ENCODE measurements around the gene LIME1.
A peak's percentile ranks its signal among the peaks of the same experiment; 100 is the strongest.

Gene LIME1

DNA sequence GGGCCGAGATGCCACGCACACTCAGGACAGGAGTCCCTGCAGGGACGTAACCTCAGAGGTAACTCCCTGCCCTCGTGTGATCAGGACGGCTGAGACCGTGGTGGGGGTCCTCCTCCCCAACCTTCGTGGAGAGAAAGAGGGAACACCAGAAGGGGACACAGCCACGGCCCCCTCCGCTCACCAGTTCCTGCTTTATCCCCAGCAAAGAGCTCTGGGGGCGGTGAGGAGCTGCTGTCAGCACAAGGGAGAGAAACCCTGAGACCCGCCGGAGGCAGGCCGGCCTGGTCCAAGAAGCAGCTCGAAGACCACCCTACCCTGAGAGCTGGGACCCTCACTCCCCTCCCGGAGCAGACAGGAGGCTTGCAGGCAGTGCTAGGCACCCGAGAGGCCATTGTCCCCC, 47.5 kb downstream of the LIME1 start:
- no peak overlapping the region for H3K18ac ChIP-seq (ENCODE audit: low read depth in 1 of 2, low read length in 2 of 2)
- no peak overlapping the region for H2BK5ac ChIP-seq (ENCODE audit: low read depth, low read length, poor library complexity, severe bottlenecking)
- H3K4me1 ChIP-seq (ENCODE audit: control insufficient read depth, insufficient read depth, low read depth, low read length) = no peaks in the 10 kb centered on the region
- H3K4ac ChIP-seq (ENCODE audit: low read depth in 1 of 2, low read length in 2 of 2) = no peak overlapping the region
- no peak overlapping the region for H2AFZ ChIP-seq (ENCODE audit: low read depth, low read length)
- H4K91ac ChIP-seq (ENCODE audit: low read length) = no peak overlapping the region
- peaks cover 0 to 22% of the 10 kb centered on the region in 2 experiments for H3K36me3 ChIP-seq (ENCODE audit: control insufficient read depth in 1 of 2, insufficient read depth in 2 of 2, low read depth in 1 of 2, low read length in 2 of 2)
- no peak overlapping the region for H2AK5ac ChIP-seq (ENCODE audit: low read length, severe bottlenecking)
- H3K4me2 ChIP-seq (ENCODE audit: low read length, poor library complexity, severe bottlenecking) = no peak overlapping the region
- no peaks in the 10 kb centered on the region for H3K9me3 ChIP-seq (ENCODE audit: control insufficient read depth, low read length)
- no peak overlapping the region for H2BK12ac ChIP-seq (ENCODE audit: low read length in 2 of 2)
- no peak for DNase-seq
- no peak overlapping the region for H3K27ac ChIP-seq (ENCODE audit: low read length, poor library complexity, severe bottlenecking)
- peaks cover 25% of the 10 kb centered on the region for H3K79me1 ChIP-seq (replicated peaks; ENCODE audit: low read length, poor library complexity, severe bottlenecking)
- H3K23ac ChIP-seq (ENCODE audit: low read length in 2 of 2) = no peak overlapping the region
- peak overlapping the region in 1 of 2 experiments; percentile 53 for H3K14ac ChIP-seq (ENCODE audit: low read length in 2 of 2)
- no peaks in the 10 kb centered on the region for H3K27me3 ChIP-seq (ENCODE audit: control insufficient read depth in 1 of 2, insufficient read depth in 1 of 2, low read length in 2 of 2)
- H2BK120ac ChIP-seq (ENCODE audit: low read depth, low read length) = no peak overlapping the region
- H2BK15ac ChIP-seq (ENCODE audit: low read depth, poor library complexity, severe bottlenecking) = no peak overlapping the region
- 88% methylated on average over 16 of the region's 16 CpGs for WGBS
- H3K9ac ChIP-seq (ENCODE audit: low read length) = no peak overlapping the region
- no peak overlapping the region for H3K4me3 ChIP-seq (ENCODE audit: insufficient read depth in 1 of 2, low read depth in 1 of 2, low read length in 2 of 2)
- no peak overlapping the region for H4K8ac ChIP-seq (ENCODE audit: low read length)

DNA sequence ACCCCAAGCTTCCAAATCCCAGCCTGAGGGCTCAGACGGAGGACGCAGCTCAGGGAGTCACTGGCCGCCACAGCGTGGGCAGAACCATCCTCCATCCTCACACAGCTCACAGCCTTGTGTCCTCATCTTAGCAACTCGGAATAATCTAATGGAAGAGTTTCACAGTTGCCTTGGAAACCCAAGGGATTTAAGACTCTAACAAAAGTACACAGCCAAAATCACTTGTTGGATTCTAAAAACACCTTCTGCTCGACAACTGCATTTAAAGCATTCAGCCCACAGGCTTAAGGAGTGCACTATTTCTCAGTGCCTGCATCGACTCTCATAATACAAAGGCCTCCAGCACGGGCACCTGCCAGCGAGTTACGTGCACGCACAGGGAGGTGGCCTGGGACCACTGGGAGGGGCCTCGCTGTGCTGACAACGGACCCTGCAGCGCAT, 49.2 kb downstream of the LIME1 start:
- no peak for DNase-seq
- no peak overlapping the region for H3K18ac ChIP-seq (ENCODE audit: low read depth in 1 of 2, low read length in 2 of 2)
- H3K36me3 ChIP-seq (ENCODE audit: control insufficient read depth in 1 of 2, insufficient read depth in 2 of 2, low read depth in 1 of 2, low read length in 2 of 2) = peaks cover 0 to 39% of the 10 kb centered on the region in 2 experiments
- H2BK120ac ChIP-seq (ENCODE audit: low read depth, low read length) = no peak overlapping the region
- no peaks in the 10 kb centered on the region for H3K4me1 ChIP-seq (ENCODE audit: control insufficient read depth, insufficient read depth, low read depth, low read length)
- no peak overlapping the region for H4K8ac ChIP-seq (ENCODE audit: low read length)
- no peak overlapping the region for H3K9ac ChIP-seq (ENCODE audit: low read length)
- H2BK5ac ChIP-seq (ENCODE audit: low read depth, low read length, poor library complexity, severe bottlenecking) = no peak overlapping the region
- no peak overlapping the region for H3K14ac ChIP-seq (ENCODE audit: low read length in 2 of 2)
- H3K27me3 ChIP-seq (ENCODE audit: control insufficient read depth in 1 of 2, insufficient read depth in 1 of 2, low read length in 2 of 2) = peaks cover 0 to 8% of the 10 kb centered on the region in 2 experiments
- H2AFZ ChIP-seq (ENCODE audit: low read depth, low read length) = no peak overlapping the region
- no peak overlapping the region for H2BK12ac ChIP-seq (ENCODE audit: low read length in 2 of 2)
- H2BK15ac ChIP-seq (ENCODE audit: low read depth, poor library complexity, severe bottlenecking) = no peak overlapping the region
- no peak overlapping the region for H3K4me3 ChIP-seq (ENCODE audit: insufficient read depth in 1 of 2, low read depth in 1 of 2, low read length in 2 of 2)
- H4K91ac ChIP-seq (ENCODE audit: low read length) = no peak overlapping the region
- no peak overlapping the region for H3K27ac ChIP-seq (ENCODE audit: low read length, poor library complexity, severe bottlenecking)
- H3K9me3 ChIP-seq (ENCODE audit: control insufficient read depth, low read length) = no peaks in the 10 kb centered on the region
- H3K79me1 ChIP-seq (replicated peaks; ENCODE audit: low read length, poor library complexity, severe bottlenecking) = peaks cover 37% of the 10 kb centered on the region
- no peak overlapping the region for H3K4ac ChIP-seq (ENCODE audit: low read depth in 1 of 2, low read length in 2 of 2)
- WGBS = 90% methylated on average over 11 of the region's 14 CpGs
- no peak overlapping the region for H3K23ac ChIP-seq (ENCODE audit: low read length in 2 of 2)
- H3K4me2 ChIP-seq (ENCODE audit: low read length, poor library complexity, severe bottlenecking) = no peak overlapping the region
- H2AK5ac ChIP-seq (ENCODE audit: low read length, severe bottlenecking) = no peak overlapping the region

DNA sequence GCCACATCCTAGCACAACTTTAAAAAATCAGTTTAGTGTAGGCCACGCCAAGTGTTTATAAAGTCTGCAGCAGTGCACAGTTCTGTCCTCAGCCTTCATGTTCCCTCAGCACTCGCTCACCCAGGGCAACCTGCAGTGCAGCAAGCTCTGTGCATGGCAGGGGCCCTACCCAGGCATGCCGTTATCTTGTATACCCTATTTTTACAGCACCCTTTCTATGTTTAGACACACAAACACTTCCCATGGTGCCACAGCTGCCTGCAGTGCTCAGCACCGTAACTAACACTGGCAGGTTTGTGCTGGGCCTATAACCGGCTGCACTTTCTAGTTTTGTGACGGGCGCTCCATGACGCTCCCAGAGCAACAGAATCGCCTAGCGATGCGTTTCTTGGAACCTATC, 50.8 kb downstream of the LIME1 start:
- Histone ChIP-seq H3K36me3 (ENCODE audit: control insufficient read depth in 1 of 2, insufficient read depth in 2 of 2, low read depth in 1 of 2, low read length in 2 of 2) (peaks cover 0 to 42% of the 10 kb centered on the region in 2 experiments), H2AK5ac (ENCODE audit: low read length, severe bottlenecking) (no peak overlapping the region), H3K14ac (ENCODE audit: low read length in 2 of 2) (no peak overlapping the region), H4K8ac (ENCODE audit: low read length) (no peak overlapping the region), H2BK120ac (ENCODE audit: low read depth, low read length) (no peak overlapping the region), H2AFZ (ENCODE audit: low read depth, low read length) (no peak overlapping the region), H3K4me3 (ENCODE audit: insufficient read depth in 1 of 2, low read depth in 1 of 2, low read length in 2 of 2) (no peak overlapping the region), H3K18ac (ENCODE audit: low read depth in 1 of 2, low read length in 2 of 2) (no peak overlapping the region), H3K79me1 (replicated peaks; ENCODE audit: low read length, poor library complexity, severe bottlenecking) (peaks cover 46% of the 10 kb centered on the region), H4K91ac (ENCODE audit: low read length) (no peak overlapping the region), H3K4me1 (ENCODE audit: control insufficient read depth, insufficient read depth, low read depth, low read length) (no peaks in the 10 kb centered on the region), H3K9ac (ENCODE audit: low read length) (no peak overlapping the region), H2BK12ac (ENCODE audit: low read length in 2 of 2) (no peak overlapping the region), H3K23ac (ENCODE audit: low read length in 2 of 2) (no peak overlapping the region), H3K4ac (ENCODE audit: low read depth in 1 of 2, low read length in 2 of 2) (no peak overlapping the region), H3K27me3 (ENCODE audit: control insufficient read depth in 1 of 2, insufficient read depth in 1 of 2, low read length in 2 of 2) (peaks cover 0 to 15% of the 10 kb centered on the region in 2 experiments), H3K4me2 (ENCODE audit: low read length, poor library complexity, severe bottlenecking) (no peak overlapping the region), H2BK15ac (ENCODE audit: low read depth, poor library complexity, severe bottlenecking) (no peak overlapping the region), H2BK5ac (ENCODE audit: low read depth, low read length, poor library complexity, severe bottlenecking) (no peak overlapping the region), H3K9me3 (ENCODE audit: control insufficient read depth, low read length) (no peaks in the 10 kb centered on the region), H3K27ac (ENCODE audit: low read length, poor library complexity, severe bottlenecking) (no peak overlapping the region)
- WGBS = 95% methylated on average over 11 of the region's 11 CpGs
- DNase-seq = no peak

DNA sequence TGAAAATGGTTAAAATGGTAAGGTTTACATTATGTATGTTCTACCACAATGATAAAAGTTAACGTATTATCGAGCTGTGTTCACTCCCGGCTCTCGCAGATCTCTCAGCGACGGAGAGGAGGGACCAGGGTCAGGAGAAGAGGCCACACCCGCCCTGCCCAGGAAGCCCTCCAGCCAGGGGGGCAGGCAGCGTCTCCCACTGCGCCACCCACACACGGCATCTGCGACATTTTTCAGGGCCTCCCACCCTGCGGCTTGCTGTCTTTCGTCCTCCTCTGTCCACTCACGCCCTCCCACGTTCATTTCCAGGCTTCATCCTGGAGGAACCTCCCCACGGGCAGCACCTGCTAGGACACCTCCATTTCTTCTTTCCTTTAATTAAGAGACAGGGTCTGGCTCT, 51.3 kb downstream of the LIME1 start:
- Histone ChIP-seq H3K23ac (ENCODE audit: low read length in 2 of 2) (peak overlapping the region in 1 of 2 experiments; percentile 46), H3K27ac (ENCODE audit: low read length, poor library complexity, severe bottlenecking) (no peak overlapping the region), H2BK120ac (ENCODE audit: low read depth, low read length) (no peak overlapping the region), H3K27me3 (ENCODE audit: control insufficient read depth in 1 of 2, insufficient read depth in 1 of 2, low read length in 2 of 2) (peaks cover 0 to 15% of the 10 kb centered on the region in 2 experiments), H3K4me3 (ENCODE audit: insufficient read depth in 1 of 2, low read depth in 1 of 2, low read length in 2 of 2) (no peak overlapping the region), H2BK12ac (ENCODE audit: low read length in 2 of 2) (no peak overlapping the region), H3K4ac (ENCODE audit: low read depth in 1 of 2, low read length in 2 of 2) (no peak overlapping the region), H3K18ac (ENCODE audit: low read depth in 1 of 2, low read length in 2 of 2) (no peak overlapping the region), H2AK5ac (ENCODE audit: low read length, severe bottlenecking) (no peak overlapping the region), H3K4me1 (ENCODE audit: control insufficient read depth, insufficient read depth, low read depth, low read length) (no peaks in the 10 kb centered on the region), H4K91ac (ENCODE audit: low read length) (no peak overlapping the region), H3K79me1 (replicated peaks; ENCODE audit: low read length, poor library complexity, severe bottlenecking) (peaks cover 42% of the 10 kb centered on the region), H3K4me2 (ENCODE audit: low read length, poor library complexity, severe bottlenecking) (no peak overlapping the region), H2BK15ac (ENCODE audit: low read depth, poor library complexity, severe bottlenecking) (no peak overlapping the region), H2BK5ac (ENCODE audit: low read depth, low read length, poor library complexity, severe bottlenecking) (no peak overlapping the region), H2AFZ (ENCODE audit: low read depth, low read length) (no peak overlapping the region), H3K36me3 (ENCODE audit: control insufficient read depth in 1 of 2, insufficient read depth in 2 of 2, low read depth in 1 of 2, low read length in 2 of 2) (peaks cover 0 to 40% of the 10 kb centered on the region in 2 experiments), H3K9ac (ENCODE audit: low read length) (no peak overlapping the region), H3K14ac (ENCODE audit: low read length in 2 of 2) (no peak overlapping the region), H4K8ac (ENCODE audit: low read length) (no peak overlapping the region), H3K9me3 (ENCODE audit: control insufficient read depth, low read length) (no peaks in the 10 kb centered on the region)
- DNase-seq = no peak
- WGBS = 94% methylated on average over 16 of the region's 16 CpGs

Measured in mesenchymal stem cell (in vitro differentiated cells and primary cell).